ENCODE data around the gene CTNNB1.

Gene CTNNB1

GRCh38 chr3:41188306-41188705, 11.0 kb upstream of the CTNNB1 start:
- TF ChIP-seq, protein P1, sequence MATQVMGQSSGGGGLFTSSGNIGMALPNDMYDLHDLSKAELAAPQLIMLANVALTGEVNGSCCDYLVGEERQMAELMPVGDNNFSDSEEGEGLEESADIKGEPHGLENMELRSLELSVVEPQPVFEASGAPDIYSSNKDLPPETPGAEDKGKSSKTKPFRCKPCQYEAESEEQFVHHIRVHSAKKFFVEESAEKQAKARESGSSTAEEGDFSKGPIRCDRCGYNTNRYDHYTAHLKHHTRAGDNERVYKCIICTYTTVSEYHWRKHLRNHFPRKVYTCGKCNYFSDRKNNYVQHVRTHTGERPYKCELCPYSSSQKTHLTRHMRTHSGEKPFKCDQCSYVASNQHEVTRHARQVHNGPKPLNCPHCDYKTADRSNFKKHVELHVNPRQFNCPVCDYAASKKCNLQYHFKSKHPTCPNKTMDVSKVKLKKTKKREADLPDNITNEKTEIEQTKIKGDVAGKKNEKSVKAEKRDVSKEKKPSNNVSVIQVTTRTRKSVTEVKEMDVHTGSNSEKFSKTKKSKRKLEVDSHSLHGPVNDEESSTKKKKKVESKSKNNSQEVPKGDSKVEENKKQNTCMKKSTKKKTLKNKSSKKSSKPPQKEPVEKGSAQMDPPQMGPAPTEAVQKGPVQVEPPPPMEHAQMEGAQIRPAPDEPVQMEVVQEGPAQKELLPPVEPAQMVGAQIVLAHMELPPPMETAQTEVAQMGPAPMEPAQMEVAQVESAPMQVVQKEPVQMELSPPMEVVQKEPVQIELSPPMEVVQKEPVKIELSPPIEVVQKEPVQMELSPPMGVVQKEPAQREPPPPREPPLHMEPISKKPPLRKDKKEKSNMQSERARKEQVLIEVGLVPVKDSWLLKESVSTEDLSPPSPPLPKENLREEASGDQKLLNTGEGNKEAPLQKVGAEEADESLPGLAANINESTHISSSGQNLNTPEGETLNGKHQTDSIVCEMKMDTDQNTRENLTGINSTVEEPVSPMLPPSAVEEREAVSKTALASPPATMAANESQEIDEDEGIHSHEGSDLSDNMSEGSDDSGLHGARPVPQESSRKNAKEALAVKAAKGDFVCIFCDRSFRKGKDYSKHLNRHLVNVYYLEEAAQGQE (IDR thresholded peaks at IDR 0.05; ENCODE audit: insufficient replicate concordance, low read depth), result no peak
- TF ChIP-seq, protein P2, sequence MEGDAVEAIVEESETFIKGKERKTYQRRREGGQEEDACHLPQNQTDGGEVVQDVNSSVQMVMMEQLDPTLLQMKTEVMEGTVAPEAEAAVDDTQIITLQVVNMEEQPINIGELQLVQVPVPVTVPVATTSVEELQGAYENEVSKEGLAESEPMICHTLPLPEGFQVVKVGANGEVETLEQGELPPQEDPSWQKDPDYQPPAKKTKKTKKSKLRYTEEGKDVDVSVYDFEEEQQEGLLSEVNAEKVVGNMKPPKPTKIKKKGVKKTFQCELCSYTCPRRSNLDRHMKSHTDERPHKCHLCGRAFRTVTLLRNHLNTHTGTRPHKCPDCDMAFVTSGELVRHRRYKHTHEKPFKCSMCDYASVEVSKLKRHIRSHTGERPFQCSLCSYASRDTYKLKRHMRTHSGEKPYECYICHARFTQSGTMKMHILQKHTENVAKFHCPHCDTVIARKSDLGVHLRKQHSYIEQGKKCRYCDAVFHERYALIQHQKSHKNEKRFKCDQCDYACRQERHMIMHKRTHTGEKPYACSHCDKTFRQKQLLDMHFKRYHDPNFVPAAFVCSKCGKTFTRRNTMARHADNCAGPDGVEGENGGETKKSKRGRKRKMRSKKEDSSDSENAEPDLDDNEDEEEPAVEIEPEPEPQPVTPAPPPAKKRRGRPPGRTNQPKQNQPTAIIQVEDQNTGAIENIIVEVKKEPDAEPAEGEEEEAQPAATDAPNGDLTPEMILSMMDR (IDR thresholded peaks at IDR 0.05; ENCODE audit: insufficient read depth, low read length), result no peak
- TF ChIP-seq POLR2AphosphoS5 (IDR thresholded peaks at IDR 0.05; ENCODE audit: low read depth) (no peak), SPI1 (IDR thresholded peaks at IDR 0.05; ENCODE audit: borderline replicate concordance, low read depth) (no peak), GABPA (IDR thresholded peaks at IDR 0.05; ENCODE audit: low read depth) (no peak)
- no peak for DNase-seq (ENCODE audit: low read depth in 1 of 2, low spot score in 1 of 2)

DNA sequence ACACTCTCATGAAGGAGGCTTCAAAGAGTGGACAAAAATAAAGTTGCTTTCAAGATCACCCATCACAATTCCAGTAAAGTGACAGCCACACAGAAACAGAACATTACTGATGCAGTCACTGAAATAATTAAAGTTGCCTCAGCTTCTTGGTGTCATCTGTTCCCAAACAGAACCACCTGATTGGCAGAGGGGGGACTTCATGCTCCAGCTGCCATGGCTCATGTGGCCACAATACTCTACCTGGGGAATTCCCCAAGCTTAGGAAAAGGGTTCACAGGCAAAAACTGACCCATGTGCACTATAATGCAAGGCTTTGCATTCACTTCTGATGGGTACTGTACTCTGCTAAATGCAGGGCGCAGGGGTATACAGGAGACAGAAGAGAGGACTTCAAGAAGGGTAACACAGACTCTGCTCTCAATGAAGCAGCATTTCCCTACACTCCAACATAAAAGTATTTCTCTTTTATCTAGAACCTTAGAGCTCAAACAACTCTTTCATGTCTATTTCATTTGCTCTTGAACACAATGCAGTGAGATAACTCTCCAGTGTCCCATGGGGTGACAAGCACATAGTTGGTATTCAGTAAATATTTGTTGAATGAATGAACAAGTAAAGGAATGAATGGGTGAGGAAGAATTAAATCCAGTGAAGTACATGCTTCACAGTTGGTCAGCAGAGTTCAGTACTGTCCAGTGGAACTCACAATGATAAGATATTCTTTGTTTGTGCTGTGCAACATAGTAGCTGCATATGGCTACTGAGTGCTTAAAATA, 8.6 kb upstream of the CTNNB1 start:
- no peak for DNase-seq (ENCODE audit: low read depth in 1 of 2, low spot score in 1 of 2)
- Histone ChIP-seq H3K27me3 (ENCODE audit: insufficient read depth, poor library complexity, severe bottlenecking) (no peaks in the 10 kb centered on the region), H3K4me3 (replicated peaks; ENCODE audit: insufficient read depth, low read length) (no peak overlapping the region), H3K27ac (replicated peaks) (no peak overlapping the region)
- TF ChIP-seq SPI1 (IDR thresholded peaks at IDR 0.05; ENCODE audit: borderline replicate concordance, low read depth), result no peak
- TF ChIP-seq GABPA (IDR thresholded peaks at IDR 0.05; ENCODE audit: low read depth), result no peak
- TF ChIP-seq, protein P1 (IDR thresholded peaks at IDR 0.05; ENCODE audit: insufficient replicate concordance, low read depth), result no peak
- TF ChIP-seq, protein P2 (IDR thresholded peaks at IDR 0.05; ENCODE audit: insufficient read depth, low read length), result no peak
- no peak for TF ChIP-seq POLR2AphosphoS5 (IDR thresholded peaks at IDR 0.05; ENCODE audit: low read depth)

More at GRCh38 chr3:41188306-41188705, 11.0 kb upstream of the CTNNB1 start:
- H3K27me3 ChIP-seq (ENCODE audit: insufficient read depth, poor library complexity, severe bottlenecking), result no peaks in the 10 kb centered on the region
- no peak overlapping the region for H3K4me3 ChIP-seq (replicated peaks; ENCODE audit: insufficient read depth, low read length)
- H3K27ac ChIP-seq (replicated peaks), result no peak overlapping the region

DNA sequence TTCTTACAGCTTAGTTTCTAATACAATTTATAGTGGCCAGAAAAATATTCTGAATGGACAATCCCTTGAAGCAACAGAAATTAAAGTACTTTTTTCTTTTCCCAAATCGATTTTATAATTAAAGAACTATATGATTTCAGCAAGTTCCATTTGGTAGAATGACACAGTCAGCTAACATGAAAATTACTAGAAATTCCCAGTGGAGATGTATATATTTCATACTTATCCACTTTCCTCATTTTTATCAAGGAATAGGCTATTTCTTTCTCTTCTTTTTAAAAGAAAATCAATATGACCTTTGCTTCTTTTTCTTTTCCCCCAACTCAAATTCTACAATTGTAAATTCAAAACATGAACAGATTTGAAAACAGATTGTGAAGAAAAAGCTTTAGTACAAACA, 6.4 kb upstream of the CTNNB1 start:
- no peak overlapping the region for H3K27ac ChIP-seq (replicated peaks)
- no peak for TF ChIP-seq GABPA (IDR thresholded peaks at IDR 0.05; ENCODE audit: low read depth)
- TF ChIP-seq, protein P2 (IDR thresholded peaks at IDR 0.05; ENCODE audit: insufficient read depth, low read length), result no peak
- TF ChIP-seq, protein P1 (IDR thresholded peaks at IDR 0.05; ENCODE audit: insufficient replicate concordance, low read depth), result no peak
- TF ChIP-seq POLR2AphosphoS5 (IDR thresholded peaks at IDR 0.05; ENCODE audit: low read depth), result no peak
- no peak for TF ChIP-seq SPI1 (IDR thresholded peaks at IDR 0.05; ENCODE audit: borderline replicate concordance, low read depth)
- no peak for DNase-seq (ENCODE audit: low read depth in 1 of 2, low spot score in 1 of 2)
- no peaks in the 10 kb centered on the region for H3K27me3 ChIP-seq (ENCODE audit: insufficient read depth, poor library complexity, severe bottlenecking)
- H3K4me3 ChIP-seq (replicated peaks; ENCODE audit: insufficient read depth, low read length), result no peak overlapping the region
